GM12864 (cell line): ENCODE measurements around the gene PDCL2.
"Not testable (repeated sequence)": the region's sequence is repeated elsewhere in the genome, so short reads cannot be mapped to it uniquely, and the experiment has no call there.

Experiments used
- DNase-seq: peaks from one replicate; pipeline ENCODE4 v3.0.0-alpha.2; 2011; ENCODE audit warnings: low read depth
- H3K4me3 ChIP-seq: 2 replicates; pipeline ENCODE4 v1.5.1; 2011; ENCODE audit warnings: mild to moderate bottlenecking, low read depth, low read length, control low read depth
- TF ChIP-seq, protein P1 (sequence below): IDR thresholded peaks from 2 replicates; pipeline ENCODE4 v1.5.1; 2011; ENCODE audit warnings: low read depth, mild to moderate bottlenecking, moderate library complexity, low read length, control low read depth, inconsistent platforms; ENCODE audit errors: missing control alignments

Gene PDCL2

DNA sequence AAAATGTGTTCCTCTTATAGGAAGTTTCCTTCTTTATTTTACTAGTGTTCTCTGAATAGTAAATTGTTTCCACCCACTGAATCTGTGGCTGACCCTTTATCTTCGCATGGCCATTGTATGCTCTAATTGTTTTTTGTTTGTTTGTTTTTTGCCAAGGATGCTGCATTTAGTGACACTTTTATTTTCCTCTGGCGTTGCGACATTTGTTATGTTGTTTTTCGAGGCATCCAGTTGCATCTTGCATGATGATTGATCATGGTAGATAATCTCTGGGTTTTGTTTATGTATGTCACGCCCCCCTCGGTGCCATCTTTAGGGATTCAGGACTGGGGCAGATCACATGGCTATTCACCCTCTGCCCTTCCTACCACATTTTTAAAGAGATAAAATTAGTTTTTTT lies 41.9 kb upstream of the PDCL2 start:
- TF ChIP-seq, protein P1, sequence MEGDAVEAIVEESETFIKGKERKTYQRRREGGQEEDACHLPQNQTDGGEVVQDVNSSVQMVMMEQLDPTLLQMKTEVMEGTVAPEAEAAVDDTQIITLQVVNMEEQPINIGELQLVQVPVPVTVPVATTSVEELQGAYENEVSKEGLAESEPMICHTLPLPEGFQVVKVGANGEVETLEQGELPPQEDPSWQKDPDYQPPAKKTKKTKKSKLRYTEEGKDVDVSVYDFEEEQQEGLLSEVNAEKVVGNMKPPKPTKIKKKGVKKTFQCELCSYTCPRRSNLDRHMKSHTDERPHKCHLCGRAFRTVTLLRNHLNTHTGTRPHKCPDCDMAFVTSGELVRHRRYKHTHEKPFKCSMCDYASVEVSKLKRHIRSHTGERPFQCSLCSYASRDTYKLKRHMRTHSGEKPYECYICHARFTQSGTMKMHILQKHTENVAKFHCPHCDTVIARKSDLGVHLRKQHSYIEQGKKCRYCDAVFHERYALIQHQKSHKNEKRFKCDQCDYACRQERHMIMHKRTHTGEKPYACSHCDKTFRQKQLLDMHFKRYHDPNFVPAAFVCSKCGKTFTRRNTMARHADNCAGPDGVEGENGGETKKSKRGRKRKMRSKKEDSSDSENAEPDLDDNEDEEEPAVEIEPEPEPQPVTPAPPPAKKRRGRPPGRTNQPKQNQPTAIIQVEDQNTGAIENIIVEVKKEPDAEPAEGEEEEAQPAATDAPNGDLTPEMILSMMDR: no peak
- no peak overlapping the region for H3K4me3 ChIP-seq
- DNase-seq: no peak

DNA sequence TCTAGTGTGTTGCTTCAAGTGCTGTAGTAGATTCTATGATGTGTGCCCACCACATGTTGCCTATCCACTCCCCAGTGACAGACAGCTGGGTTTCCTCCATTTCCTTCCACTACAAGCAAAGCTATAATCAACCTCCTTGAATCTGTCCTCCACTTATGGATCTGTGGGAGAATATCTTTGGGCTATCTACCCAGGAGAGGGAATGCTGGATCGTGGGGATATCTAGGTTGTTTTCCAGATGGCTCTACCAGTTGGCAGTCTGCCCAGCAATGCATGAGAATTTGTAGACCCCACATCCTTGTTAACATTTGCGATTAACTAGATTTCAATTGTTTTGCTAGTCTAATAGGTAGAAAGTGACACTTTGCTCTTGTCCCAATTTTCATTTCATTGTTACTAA lies 33.8 kb upstream of the PDCL2 start:
- DNase-seq: no peak
- no peak overlapping the region for H3K4me3 ChIP-seq
- TF ChIP-seq, protein P1: no peak

DNA sequence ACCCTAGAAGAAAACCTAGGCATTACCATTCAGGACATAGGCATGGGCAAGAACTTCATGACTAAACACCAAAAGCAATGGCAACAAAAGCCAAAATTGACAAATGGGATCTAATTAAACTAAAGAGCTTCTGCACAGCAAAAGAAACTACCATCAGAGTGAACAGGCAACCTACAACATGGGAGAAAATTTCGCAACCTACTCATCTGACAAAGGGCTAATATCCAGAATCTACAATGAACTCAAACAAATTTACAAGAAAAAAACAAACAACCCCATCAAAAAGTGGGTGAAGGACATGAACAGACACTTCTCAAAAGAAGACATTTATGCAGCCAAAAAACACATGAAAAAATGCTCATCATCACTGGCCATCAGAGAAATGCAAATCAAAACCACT lies 32.0 kb upstream of the PDCL2 start:
- H3K4me3 ChIP-seq, DNase-seq: not testable (repeated sequence)

GRCh38 chr4:55618546-55619143 lies 26.6 kb upstream of the PDCL2 start:
- H3K4me3 ChIP-seq: no peak overlapping the region
- TF ChIP-seq, protein P1: no peak
- no peak for DNase-seq

DNA sequence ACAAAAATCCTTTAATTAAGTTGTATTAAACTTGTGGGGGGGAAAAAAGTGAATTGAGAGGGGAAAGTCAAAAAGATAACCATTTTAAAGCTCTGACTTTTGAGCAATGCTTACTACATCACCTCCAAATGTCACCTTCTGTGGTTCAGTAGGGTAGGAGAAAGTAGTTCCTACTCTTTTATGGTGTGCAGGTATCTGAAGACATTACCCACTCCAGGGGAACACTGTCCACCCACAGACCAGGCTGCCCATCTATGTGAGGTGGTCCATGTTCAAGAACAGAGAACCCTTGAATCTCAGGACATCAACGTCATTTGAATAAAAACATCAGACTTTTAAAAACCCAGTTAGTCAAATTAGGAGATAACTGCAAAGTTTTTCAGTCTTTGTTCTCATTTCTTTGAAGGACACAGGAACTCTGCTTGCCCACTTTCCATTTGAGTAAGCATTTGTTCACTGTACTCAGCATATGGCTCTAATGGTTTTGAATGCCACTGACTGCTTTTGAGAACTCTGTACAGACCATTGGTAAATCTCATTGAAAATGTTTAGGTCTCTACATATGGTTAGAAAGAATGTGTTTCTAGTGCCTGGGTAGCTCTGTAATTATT lies 25.6 kb upstream of the PDCL2 start:
- H3K4me3 ChIP-seq: no peak overlapping the region
- TF ChIP-seq, protein P1: no peak
- peak; percentile 26 for DNase-seq

DNA sequence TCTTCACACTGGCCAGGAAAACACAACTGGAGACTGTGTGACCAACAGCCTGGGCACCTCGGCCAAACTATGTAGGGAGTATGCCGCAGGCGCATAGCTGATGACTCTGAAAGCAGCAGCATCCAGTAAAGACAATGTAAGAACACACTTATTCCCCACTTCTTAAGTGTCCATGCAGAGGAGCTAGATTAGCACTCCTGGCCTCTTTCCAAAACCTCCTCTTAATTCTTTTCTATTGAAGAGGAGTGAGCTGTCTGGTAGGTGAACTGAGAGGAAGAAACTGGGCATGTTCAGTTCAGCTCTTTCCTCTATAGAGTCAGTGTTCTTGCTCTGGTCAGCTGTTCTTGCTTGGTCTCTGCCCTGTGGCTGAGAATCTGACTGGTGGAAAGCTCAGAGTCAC lies 23.0 kb upstream of the PDCL2 start:
- H3K4me3 ChIP-seq: no peak overlapping the region
- no peak for DNase-seq
- TF ChIP-seq, protein P1: no peak

DNA sequence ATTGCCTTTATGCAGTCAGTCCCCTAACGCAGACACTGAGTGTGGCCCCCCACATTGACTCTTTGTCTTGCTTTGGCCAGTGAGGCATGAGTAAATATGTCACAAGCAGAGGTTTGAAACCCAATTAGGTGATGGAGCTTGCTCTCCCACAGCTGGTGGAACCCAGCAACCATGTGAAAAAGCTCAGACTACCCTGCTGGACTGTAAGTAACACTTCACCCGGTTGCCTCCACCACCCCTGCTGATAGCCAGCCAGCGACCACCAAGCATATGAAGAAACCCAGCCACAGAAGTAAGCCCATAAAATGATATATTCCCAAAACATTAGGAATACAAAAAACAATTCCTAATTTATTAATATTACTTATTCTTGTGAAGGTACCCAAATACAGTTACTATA lies 21.6 kb upstream of the PDCL2 start:
- no peak overlapping the region for H3K4me3 ChIP-seq
- TF ChIP-seq, protein P1: no peak
- no peak for DNase-seq
